Activated CD8-positive, alpha-beta T cell treated with anti-CD3 and anti-CD28 coated beads, Interleukin-2, amount 10 ng/mL, durations not matched to agents 7 days and 5 days (primary cell): ENCODE measurements around the gene FAM13A. TPM values are rescaled to one million over a fixed set of nuclear protein-coding genes. Genes with fewer than 3 reads are reported as not detected.
"Not testable (repeated sequence)": the region's sequence is repeated elsewhere in the genome, so short reads cannot be mapped to it uniquely, and the experiment has no call there.

Experiments
- ATAC-seq: fragments of 150-1000 bp; cut with Tn5 transposase; one replicate; pipeline ENCODE4 v1.10.0; 2021; ENCODE audit warnings: moderate library complexity
- CTCF ChIA-PET: fragments of 350-600 bp; sonication (Branson Sonifier 250); formaldehyde crosslinking; loops from one replicate; lab custom pipeline; 2021; ENCODE audit warnings: antibody characterized with exemption; lab: Charles Lee
- POLR2A ChIA-PET: fragments of 350-600 bp; sonication (Branson Sonifier 250); formaldehyde crosslinking; loops from one replicate; lab custom pipeline; 2021; ENCODE audit warnings: antibody characterized with exemption; lab: Charles Lee
- DNase-seq: peaks from one replicate; pipeline ENCODE4 v3.0.0-alpha.2; 2020
- H3K27ac Mint-ChIP-seq: one replicate; pipeline ENCODE4 v1.8.0; 2021; ENCODE audit warnings: mild to moderate bottlenecking, mixed read lengths
- H3K27me3 Mint-ChIP-seq: one replicate; pipeline ENCODE4 v1.8.0; 2021; ENCODE audit warnings: low read depth, mixed read lengths
- H3K36me3 Mint-ChIP-seq: one replicate; pipeline ENCODE4 v1.8.0; 2021; ENCODE audit warnings: low read depth, mixed read lengths
- H3K4me1 Mint-ChIP-seq: one replicate; pipeline ENCODE4 v1.8.0; 2021; ENCODE audit warnings: low read depth, mixed read lengths
- H3K4me3 Mint-ChIP-seq: one replicate; pipeline ENCODE4 v1.8.0; 2021; ENCODE audit warnings: mild to moderate bottlenecking, mixed read lengths
- H3K9me3 Mint-ChIP-seq: one replicate; pipeline ENCODE4 v1.8.0; 2022; ENCODE audit warnings: mixed read lengths; ENCODE audit not compliant: insufficient read depth
- total RNA-seq, 2 experiments: library from RNA; stranded (reverse); gene quantifications; one replicate each; pipeline ENCODE4 v1.2.3, GENCODE V29; 2021

Gene FAM13A
- total RNA-seq, 2 experiments from 2014 or later: 4.5 to 4.7 TPM

GRCh38 chr4:89067417-89067816 lies 10.4 kb upstream of the FAM13A start:
- Mint-ChIP-seq H3K4me1 (peaks cover 5% of the 10 kb centered on the region), H3K4me3 (no peak overlapping the region), H3K27ac (no peak overlapping the region), H3K36me3 (no peaks in the 10 kb centered on the region), H3K27me3 (peaks cover 3% of the 10 kb centered on the region), H3K9me3 (peaks cover 4% of the 10 kb centered on the region)
- ATAC-seq: no peak
- ChIA-PET CTCF (no interaction called here), POLR2A (no interaction called here)
- no peak for DNase-seq

- ChIA-PET POLR2A (interaction anchor here (0.5 kb wide), 1 partner anchor 609 kb away, joined by 3 read pairs; no protein-coding TSS in a partner anchor), CTCF (no interaction called here)
- H3K4me3 Mint-ChIP-seq: no peak overlapping the region
- ATAC-seq (no peak), DNase-seq (no peak)
- H3K9me3 Mint-ChIP-seq: peaks cover 6% of the 10 kb centered on the region
- no peak overlapping the region for H3K27ac Mint-ChIP-seq
- peaks cover 5% of the 10 kb centered on the region for H3K4me1 Mint-ChIP-seq
- H3K36me3 Mint-ChIP-seq: no peaks in the 10 kb centered on the region
- H3K27me3 Mint-ChIP-seq: no peaks in the 10 kb centered on the region
Measured at GRCh38 chr4:89064848-89065247, 7.9 kb upstream of the FAM13A start.

- H3K4me3 Mint-ChIP-seq, H3K9me3 Mint-ChIP-seq, POLR2A ChIA-PET, H3K4me1 Mint-ChIP-seq, ATAC-seq, H3K27ac Mint-ChIP-seq, CTCF ChIA-PET, H3K36me3 Mint-ChIP-seq, H3K27me3 Mint-ChIP-seq, DNase-seq: not testable (repeated sequence)
Measured at GRCh38 chr4:89057844-89058243, 859 bp upstream of the FAM13A start.

GRCh38 chr4:89056292-89056952 lies 563 bp downstream of the FAM13A start:
- ChIA-PET CTCF (no interaction called here), POLR2A (no interaction called here)
- Mint-ChIP-seq H3K4me1 (peaks cover 5% of the 10 kb centered on the region), H3K27me3 (peaks cover 4% of the 10 kb centered on the region), H3K9me3 (no peaks in the 10 kb centered on the region), H3K36me3 (no peaks in the 10 kb centered on the region), H3K4me3 (no peak overlapping the region), H3K27ac (no peak overlapping the region)
- no peak for ATAC-seq
- DNase-seq: no peak

- CTCF ChIA-PET: no interaction called here
- no peak overlapping the region for H3K27ac Mint-ChIP-seq
- ATAC-seq: no peak
Measured at GRCh38 chr4:89055157-89056080, 1.6 kb downstream of the FAM13A start.

GRCh38 chr4:89054627-89055026 lies 2.4 kb downstream of the FAM13A start:
- ATAC-seq (no peak), DNase-seq (no peak)
- POLR2A ChIA-PET: no interaction called here
- Mint-ChIP-seq H3K36me3 (no peaks in the 10 kb centered on the region), H3K4me1 (peaks cover 5% of the 10 kb centered on the region), H3K4me3 (no peak overlapping the region), H3K27ac (no peak overlapping the region), H3K9me3 (no peaks in the 10 kb centered on the region), H3K27me3 (peaks cover 5% of the 10 kb centered on the region)
- CTCF ChIA-PET: no interaction called here

More at GRCh38 chr4:89055157-89056080, 1.6 kb downstream of the FAM13A start:
- Mint-ChIP-seq H3K36me3 (no peaks in the 10 kb centered on the region), H3K4me1 (peaks cover 5% of the 10 kb centered on the region), H3K4me3 (no peak overlapping the region), H3K9me3 (no peaks in the 10 kb centered on the region), H3K27me3 (peaks cover 5% of the 10 kb centered on the region)
- POLR2A ChIA-PET: no interaction called here
- no peak for DNase-seq

- Mint-ChIP-seq H3K4me1 (no peaks in the 10 kb centered on the region), H3K4me3 (no peak overlapping the region), H3K27ac (no peak overlapping the region), H3K9me3 (no peaks in the 10 kb centered on the region), H3K36me3 (no peaks in the 10 kb centered on the region), H3K27me3 (peaks cover 5% of the 10 kb centered on the region)
- no peak for ATAC-seq
- ChIA-PET CTCF (no interaction called here), POLR2A (no interaction called here)
- DNase-seq: no peak
Measured at GRCh38 chr4:89049853-89050252, 7.1 kb downstream of the FAM13A start.

- CTCF ChIA-PET: no interaction called here
- no peak overlapping the region for H3K27ac Mint-ChIP-seq
- ATAC-seq (no peak), DNase-seq (no peak)
- H3K36me3 Mint-ChIP-seq: no peaks in the 10 kb centered on the region
- H3K27me3 Mint-ChIP-seq: peaks cover 3% of the 10 kb centered on the region
- H3K4me3 Mint-ChIP-seq: no peak overlapping the region
- no peaks in the 10 kb centered on the region for H3K9me3 Mint-ChIP-seq
- H3K4me1 Mint-ChIP-seq: no peaks in the 10 kb centered on the region
- POLR2A ChIA-PET: no interaction called here
Measured at GRCh38 chr4:89048906-89049601, 7.9 kb downstream of the FAM13A start.

GRCh38 chr4:89044147-89044900 lies 12.7 kb downstream of the FAM13A start:
- Mint-ChIP-seq H3K27me3 (peaks cover 4% of the 10 kb centered on the region), H3K36me3 (no peaks in the 10 kb centered on the region), H3K27ac (no peak overlapping the region), H3K4me1 (no peaks in the 10 kb centered on the region), H3K4me3 (no peak overlapping the region), H3K9me3 (no peaks in the 10 kb centered on the region)
- ChIA-PET POLR2A (no interaction called here), CTCF (no interaction called here)
- ATAC-seq: no peak
- no peak for DNase-seq

GRCh38 chr4:89042055-89042454 lies 14.9 kb downstream of the FAM13A start:
- Mint-ChIP-seq H3K4me3 (no peak overlapping the region), H3K4me1 (no peaks in the 10 kb centered on the region), H3K27ac (no peak overlapping the region), H3K9me3 (no peaks in the 10 kb centered on the region), H3K27me3 (peaks cover 4% of the 10 kb centered on the region), H3K36me3 (no peaks in the 10 kb centered on the region)
- CTCF ChIA-PET: no interaction called here
- no peak for ATAC-seq
- POLR2A ChIA-PET: no interaction called here
- DNase-seq: no peak

- no peaks in the 10 kb centered on the region for H3K4me1 Mint-ChIP-seq
- H3K36me3 Mint-ChIP-seq: no peaks in the 10 kb centered on the region
- no peak overlapping the region for H3K4me3 Mint-ChIP-seq
- peaks cover 4% of the 10 kb centered on the region for H3K27me3 Mint-ChIP-seq
- H3K27ac Mint-ChIP-seq: no peak overlapping the region
- DNase-seq: no peak
- POLR2A ChIA-PET: no interaction called here
- ATAC-seq: no peak
- CTCF ChIA-PET: interaction anchor here (0.7 to 1.1 kb wide), 2 partner anchors 16 to 317 kb away, joined by 3 read pairs; no protein-coding TSS in a partner anchor
- H3K9me3 Mint-ChIP-seq: no peaks in the 10 kb centered on the region
Measured at GRCh38 chr4:89039730-89040338, 17.2 kb downstream of the FAM13A start.
